OCI-LY1 (cell line): ENCODE results near the gene COX7A1.

Experiments
- H2AFZ ChIP-seq: fragments of 200-600 bp; sonication (generic), shearing (Covaris generic); 2 replicates; pipeline ENCODE4 v1.6.0; 2014; ENCODE audit warnings: antibody characterized with exemption, mild to moderate bottlenecking, low read length
- H3F3A ChIP-seq: fragments of 200-600 bp; sonication (generic), shearing (Covaris generic); 2 replicates; pipeline ENCODE4 v1.6.0; 2014; ENCODE audit warnings: mild to moderate bottlenecking, antibody characterized with exemption, low read length, moderate library complexity; ENCODE audit not compliant: insufficient read depth
- H3K27ac ChIP-seq: fragments of 200-600 bp; sonication (generic); 2 replicates; pipeline ENCODE4 v1.5.1; 2014; ENCODE audit warnings: low read length, mixed run types, mild to moderate bottlenecking, low read depth; ENCODE audit not compliant: poor library complexity, severe bottlenecking
- H3K27me3 ChIP-seq: fragments of 200-600 bp; sonication (generic); 2 replicates; pipeline ENCODE4 v1.6.0; 2014; ENCODE audit warnings: antibody characterized with exemption, mild to moderate bottlenecking, low read length, moderate library complexity; ENCODE audit not compliant: insufficient read depth
- H3K36me3 ChIP-seq: fragments of 200-600 bp; sonication (generic); 2 replicates; pipeline ENCODE4 v1.6.1; 2014; ENCODE audit warnings: mild to moderate bottlenecking, antibody characterized with exemption, low read length, moderate library complexity, mixed read lengths; ENCODE audit not compliant: insufficient read depth
- H3K4me1 ChIP-seq: fragments of 200-600 bp; sonication (generic); 2 replicates; pipeline ENCODE4 v1.5.1; 2014; ENCODE audit warnings: mild to moderate bottlenecking, low read length, moderate library complexity; ENCODE audit not compliant: insufficient read depth, severe bottlenecking
- H3K4me2 ChIP-seq: fragments of 200-600 bp; sonication (generic), shearing (Covaris generic); 2 replicates; pipeline ENCODE4 v1.6.1; 2014; ENCODE audit warnings: low read length
- H3K4me3 ChIP-seq: fragments of 200-600 bp; sonication (generic); 2 replicates; pipeline ENCODE4 v1.5.1; 2014; ENCODE audit warnings: low read length, low read depth, mild to moderate bottlenecking, mixed read lengths; ENCODE audit not compliant: poor library complexity, severe bottlenecking
- H3K79me2 ChIP-seq: fragments of 200-600 bp; shearing (Covaris generic); 2 replicates; pipeline ENCODE4 v1.6.1; 2016; ENCODE audit warnings: mixed run types, low read length, mixed read lengths; ENCODE audit not compliant: insufficient read depth
- H3K9ac ChIP-seq: fragments of 200-600 bp; sonication (generic), shearing (Covaris generic); 2 replicates; pipeline ENCODE4 v1.6.1; 2014; ENCODE audit warnings: mild to moderate bottlenecking, low read length, mixed read lengths
- H3K9me2 ChIP-seq: fragments of 200-600 bp; sonication (generic), shearing (Covaris generic); 2 replicates; pipeline ENCODE4 v1.6.1; 2014; ENCODE audit warnings: low read depth, mild to moderate bottlenecking, low read length, mixed read lengths
- H3K9me3 ChIP-seq: fragments of 200-600 bp; shearing (Covaris generic); 2 replicates; pipeline ENCODE4 v1.6.1; 2014; ENCODE audit warnings: low read length, mixed read lengths
- H4K20me1 ChIP-seq: fragments of 200-600 bp; sonication (generic), shearing (Covaris generic); 2 replicates; pipeline ENCODE4 v1.6.0; 2016; ENCODE audit warnings: mild to moderate bottlenecking, low read length; ENCODE audit not compliant: insufficient read depth
- CTCF ChIP-seq: fragments of 200-600 bp; sonication (generic), shearing (Covaris generic); IDR thresholded peaks from 2 replicates; pipeline ENCODE4 v1.5.1; 2017; ENCODE audit warnings: mild to moderate bottlenecking, antibody characterized with exemption, low read length, moderate library complexity, mixed read lengths
- EZH2 ChIP-seq: fragments of 200-600 bp; sonication (generic), shearing (Covaris generic); IDR thresholded peaks from 2 replicates; pipeline ENCODE4 v1.8.0; 2017; ENCODE audit warnings: borderline replicate concordance, mixed run types, mild to moderate bottlenecking, antibody characterized with exemption, low read length, moderate library complexity, mixed read lengths

Gene COX7A1

GRCh38 chr19:36106441-36106840 lies 45.8 kb downstream of the COX7A1 start:
- Histone ChIP-seq H3K9ac (no peak overlapping the region), H3K4me3 (no peak overlapping the region), H2AFZ (no peak overlapping the region), H3K9me3 (no peaks in the 10 kb centered on the region), H3K27ac (no peak overlapping the region), H3K4me2 (no peak overlapping the region), H4K20me1 (no peaks in the 10 kb centered on the region), H3K79me2 (no peaks in the 10 kb centered on the region), H3K9me2 (no peaks in the 10 kb centered on the region), H3K27me3 (no peaks in the 10 kb centered on the region), H3F3A (0 out of 2 replicates have a peak, but pooled peaks cover 2% of the 10 kb centered on the region), H3K4me1 (no peaks in the 10 kb centered on the region), H3K36me3 (peaks cover 63% of the 10 kb centered on the region)
- TF ChIP-seq CTCF = no peak
- no peak for TF ChIP-seq EZH2

GRCh38 chr19:36103842-36104552 lies 48.2 kb downstream of the COX7A1 start:
- H3K79me2 ChIP-seq = no peaks in the 10 kb centered on the region
- no peak overlapping the region for H2AFZ ChIP-seq
- no peaks in the 10 kb centered on the region for H3K9me3 ChIP-seq
- no peak overlapping the region for H3K9ac ChIP-seq
- no peaks in the 10 kb centered on the region for H4K20me1 ChIP-seq
- H3F3A ChIP-seq = 0 out of 2 replicates have a peak, but pooled peaks cover 2% of the 10 kb centered on the region
- H3K27me3 ChIP-seq = no peaks in the 10 kb centered on the region
- no peaks in the 10 kb centered on the region for H3K9me2 ChIP-seq
- H3K4me1 ChIP-seq = no peaks in the 10 kb centered on the region
- H3K27ac ChIP-seq = no peak overlapping the region
- H3K36me3 ChIP-seq = peaks cover 84% of the 10 kb centered on the region
- H3K4me3 ChIP-seq = no peak overlapping the region
- no peak overlapping the region for H3K4me2 ChIP-seq
- TF ChIP-seq EZH2 = no peak
- no peak for TF ChIP-seq CTCF

- H3K9ac ChIP-seq = no peak overlapping the region
Measured at GRCh38 chr19:36103040-36103626, 49.1 kb downstream of the COX7A1 start.

More at GRCh38 chr19:36103040-36103626, 49.1 kb downstream of the COX7A1 start:
- no peaks in the 10 kb centered on the region for H3K27me3 ChIP-seq
- no peaks in the 10 kb centered on the region for H3K9me3 ChIP-seq
- H3K36me3 ChIP-seq = peaks cover 90% of the 10 kb centered on the region
- TF ChIP-seq EZH2 = no peak
- no peak for TF ChIP-seq CTCF
- no peak overlapping the region for H3K27ac ChIP-seq
- no peaks in the 10 kb centered on the region for H3K9me2 ChIP-seq
- no peaks in the 10 kb centered on the region for H3K79me2 ChIP-seq
- H2AFZ ChIP-seq = no peak overlapping the region
- H3F3A ChIP-seq = 0 out of 2 replicates have a peak, but pooled peaks cover 2% of the 10 kb centered on the region
- no peaks in the 10 kb centered on the region for H4K20me1 ChIP-seq
- no peaks in the 10 kb centered on the region for H3K4me1 ChIP-seq
- no peak overlapping the region for H3K4me3 ChIP-seq
- no peak overlapping the region for H3K4me2 ChIP-seq
